Memory B cell (primary cell): ENCODE results near the gene SMIM5.

Experiments used
- ATAC-seq: fragments of 150-1000 bp; cut with Tn5 transposase; 2 replicates; pipeline ENCODE4 v1.10.0; 2021; ENCODE audit warnings: low read depth, mild to moderate bottlenecking, moderate library complexity
- DNase-seq, 2 donors: peaks; one replicate each; pipeline ENCODE4 v3.0.0; 2022; ENCODE audit warnings: low spot score in 2 of 2
- H3K27ac Mint-ChIP-seq: one replicate; pipeline ENCODE4 v1.8.0; 2022; ENCODE audit warnings: mild to moderate bottlenecking, moderate library complexity, mixed read lengths
- H3K27me3 Mint-ChIP-seq: one replicate; pipeline ENCODE4 v1.8.0; 2022; ENCODE audit warnings: mixed read lengths
- H3K36me3 Mint-ChIP-seq: one replicate; pipeline ENCODE4 v1.8.0; 2022; ENCODE audit warnings: mild to moderate bottlenecking, mixed read lengths
- H3K4me1 Mint-ChIP-seq: one replicate; pipeline ENCODE4 v1.8.0; 2022; ENCODE audit warnings: mixed read lengths
- H3K4me3 Mint-ChIP-seq: one replicate; pipeline ENCODE4 v1.8.0; 2022; ENCODE audit warnings: mild to moderate bottlenecking, moderate library complexity, mixed read lengths
- H3K9me3 Mint-ChIP-seq: one replicate; pipeline ENCODE4 v1.8.0; 2022; ENCODE audit warnings: mixed read lengths

Gene SMIM5

DNA sequence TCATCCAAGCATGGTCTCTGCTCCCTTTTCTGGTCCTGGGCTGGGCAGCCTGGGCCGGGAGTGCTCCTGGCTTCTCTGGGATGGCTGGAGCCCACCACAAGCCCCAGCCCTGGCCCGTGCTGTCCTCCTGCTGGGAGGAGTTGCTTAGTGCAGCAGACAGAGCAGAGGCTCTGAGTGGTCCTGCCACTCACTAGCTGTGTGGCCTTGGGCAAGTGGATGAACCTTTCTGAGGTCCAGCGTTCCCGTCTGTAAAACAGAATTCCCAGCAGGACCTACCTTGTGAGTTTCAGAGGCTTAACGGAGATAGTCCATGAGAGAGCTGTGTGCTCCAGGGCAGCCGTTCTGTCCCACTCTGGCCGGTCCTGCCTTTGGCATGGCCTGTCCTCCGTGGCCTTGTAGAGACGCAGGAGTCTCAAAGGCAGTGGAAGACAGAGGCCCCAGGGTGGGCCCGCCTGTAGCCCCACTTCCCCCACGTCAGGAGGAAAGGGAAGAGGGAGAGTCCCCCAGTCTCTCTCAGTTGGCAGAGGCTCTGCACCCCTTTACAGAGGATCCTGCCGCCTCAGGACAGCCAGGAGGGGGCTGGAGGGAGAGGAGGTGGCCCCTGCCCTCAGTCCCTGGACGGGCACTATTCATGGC lies 37.8 kb upstream of the SMIM5 start:
- peaks cover 7% of the 10 kb centered on the region for H3K4me1 Mint-ChIP-seq
- no peak overlapping the region for H3K4me3 Mint-ChIP-seq
- no peak overlapping the region for H3K27ac Mint-ChIP-seq
- DNase-seq: no peak
- no peak for ATAC-seq
- H3K27me3 Mint-ChIP-seq: no peaks in the 10 kb centered on the region
- H3K9me3 Mint-ChIP-seq: no peaks in the 10 kb centered on the region
- no peaks in the 10 kb centered on the region for H3K36me3 Mint-ChIP-seq

DNA sequence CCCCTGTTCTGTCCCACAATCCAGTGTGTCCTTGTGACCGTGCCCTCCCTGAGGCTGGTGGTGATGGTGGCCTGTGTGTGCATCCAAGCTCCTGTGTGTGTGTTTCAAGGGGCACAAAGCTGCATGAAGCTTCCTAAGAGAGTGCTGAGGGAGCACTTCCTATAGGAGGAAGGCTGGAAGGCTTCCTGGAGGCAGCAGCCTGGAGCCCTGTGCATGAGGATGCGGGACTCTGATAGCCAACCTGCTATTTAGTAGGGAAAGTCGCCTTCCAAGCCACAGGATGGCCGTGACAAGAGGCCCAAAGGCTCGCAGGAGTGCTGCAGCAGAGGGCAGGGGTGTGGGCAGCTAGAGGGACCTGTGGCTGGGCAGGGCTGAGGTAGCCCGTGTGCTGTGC lies 37.3 kb upstream of the SMIM5 start:
- Mint-ChIP-seq H3K9me3 (no peaks in the 10 kb centered on the region), H3K36me3 (no peaks in the 10 kb centered on the region), H3K4me3 (no peak overlapping the region), H3K4me1 (peaks cover 5% of the 10 kb centered on the region), H3K27ac (no peak overlapping the region), H3K27me3 (no peaks in the 10 kb centered on the region)
- ATAC-seq (no peak), DNase-seq (no peak)

DNA sequence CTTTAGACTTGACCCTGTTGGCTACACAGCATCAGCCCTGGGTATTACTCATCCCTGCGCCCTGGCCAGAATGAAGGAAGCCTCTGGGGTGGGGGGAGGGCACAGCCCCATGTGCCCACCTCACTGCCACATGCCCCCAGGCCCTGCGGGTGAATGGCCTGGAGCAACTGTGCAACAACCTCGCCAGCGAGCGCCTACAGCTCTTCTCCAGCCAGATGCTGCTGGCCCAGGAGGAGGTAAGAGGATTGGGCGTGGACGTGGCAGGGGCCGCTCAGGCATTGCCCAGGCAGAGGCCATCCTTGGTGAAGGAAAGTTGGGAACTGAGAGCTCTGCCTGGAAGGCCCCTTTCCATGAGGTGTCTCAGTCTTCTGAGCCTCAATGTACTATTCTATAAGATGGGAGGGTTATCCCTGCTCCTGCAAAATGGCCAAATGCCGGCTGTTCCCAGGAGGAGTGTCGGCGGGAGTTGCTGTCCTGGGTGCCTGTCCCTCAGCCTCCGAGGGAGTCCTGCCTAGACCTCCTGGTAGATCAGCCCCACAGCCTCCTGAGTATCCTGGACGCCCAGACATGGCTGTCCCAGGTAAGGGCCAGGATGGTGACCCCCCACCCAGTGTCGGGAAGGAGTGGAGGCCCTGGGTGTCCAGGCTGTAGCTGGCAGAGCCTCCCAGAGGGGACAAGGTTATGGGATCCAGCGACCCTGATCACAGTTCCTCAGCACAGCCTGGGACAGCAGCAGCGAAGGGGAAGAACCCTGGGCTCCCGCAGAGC lies 36.7 kb upstream of the SMIM5 start:
- Mint-ChIP-seq H3K9me3 (no peaks in the 10 kb centered on the region), H3K4me3 (no peak overlapping the region), H3K27me3 (no peaks in the 10 kb centered on the region), H3K4me1 (peaks cover 4% of the 10 kb centered on the region), H3K36me3 (no peaks in the 10 kb centered on the region), H3K27ac (no peak overlapping the region)
- DNase-seq (no peak), ATAC-seq (no peak)

DNA sequence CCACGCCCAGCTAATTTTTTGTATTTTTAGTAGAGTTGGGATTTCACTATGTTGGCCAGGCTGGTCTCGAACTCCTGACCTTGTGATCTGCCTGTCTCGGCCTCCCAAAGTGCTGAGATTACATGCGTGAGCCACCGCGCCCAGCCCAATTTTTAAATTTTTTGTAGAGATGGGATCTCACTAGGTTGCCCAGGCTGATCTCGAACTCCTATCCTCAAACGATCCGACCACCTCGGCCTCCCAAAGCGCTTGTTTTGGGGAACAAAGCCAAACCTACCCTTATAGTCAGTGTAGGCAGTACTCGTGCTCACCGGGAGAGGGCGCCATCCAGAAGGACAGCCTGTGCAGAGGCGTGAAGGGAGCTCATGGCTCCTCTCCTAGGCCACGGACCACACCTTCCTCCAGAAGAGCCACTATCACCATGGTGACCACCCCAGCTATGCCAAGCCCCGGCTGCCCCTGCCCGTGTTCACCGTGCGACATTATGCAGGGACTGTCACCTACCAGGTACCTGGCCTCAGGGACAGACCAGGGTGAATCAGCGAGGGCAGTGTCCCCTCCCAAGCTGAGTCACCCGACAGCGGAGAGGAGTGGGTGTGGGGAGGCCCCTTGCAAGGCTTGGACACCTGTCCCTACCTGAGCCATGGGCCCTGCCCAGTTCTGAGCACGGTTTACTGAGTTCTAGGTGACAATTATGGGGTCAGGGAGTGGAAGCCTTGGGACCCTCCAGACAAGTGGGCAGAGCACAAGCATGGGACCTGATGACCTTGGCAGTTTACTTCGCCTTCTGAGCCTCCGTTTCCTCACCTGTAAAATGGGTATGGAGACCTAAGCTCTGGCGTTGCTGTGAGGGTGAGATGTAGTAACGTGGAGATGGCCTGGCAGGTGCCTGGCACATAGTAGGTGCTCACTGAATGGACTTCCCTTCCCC lies 31.9 kb upstream of the SMIM5 start:
- ATAC-seq (peak; percentile 88), DNase-seq (peak; percentile 67 to 69)
- peaks cover 1% of the 10 kb centered on the region for H3K36me3 Mint-ChIP-seq

DNA sequence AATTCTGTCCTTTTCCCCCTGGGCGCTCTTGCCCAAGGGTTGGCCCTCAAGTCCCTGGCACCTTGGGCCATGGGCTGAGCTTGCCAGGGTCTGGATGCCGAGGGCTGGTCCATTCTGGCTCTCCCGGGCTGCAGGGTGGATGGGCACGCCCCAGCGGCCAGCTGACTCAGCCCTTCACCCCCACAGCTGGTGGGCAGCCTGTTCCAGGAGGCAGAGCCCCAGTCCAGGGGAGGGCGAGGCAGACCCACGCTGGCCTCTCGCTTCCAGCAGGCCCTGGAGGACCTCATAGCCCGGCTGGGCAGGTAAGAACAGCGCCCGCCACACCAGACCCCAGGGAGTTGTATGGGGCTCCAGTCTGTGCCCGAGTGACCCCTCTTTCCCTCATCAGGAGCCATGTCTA lies 30.6 kb upstream of the SMIM5 start:
- ATAC-seq (no peak), DNase-seq (no peak)
- peaks cover 3% of the 10 kb centered on the region for H3K36me3 Mint-ChIP-seq
- H3K27ac Mint-ChIP-seq: no peak overlapping the region
- peaks cover 7% of the 10 kb centered on the region for H3K4me1 Mint-ChIP-seq
- H3K27me3 Mint-ChIP-seq: peaks cover 2% of the 10 kb centered on the region
- H3K9me3 Mint-ChIP-seq: no peaks in the 10 kb centered on the region
- no peak overlapping the region for H3K4me3 Mint-ChIP-seq

More for the DNA sequence above, 31.9 kb upstream of the SMIM5 start:
- peaks cover 2% of the 10 kb centered on the region for H3K27me3 Mint-ChIP-seq
- no peak overlapping the region for H3K27ac Mint-ChIP-seq
- no peaks in the 10 kb centered on the region for H3K9me3 Mint-ChIP-seq
- H3K4me1 Mint-ChIP-seq: peaks cover 7% of the 10 kb centered on the region
- no peak overlapping the region for H3K4me3 Mint-ChIP-seq

DNA sequence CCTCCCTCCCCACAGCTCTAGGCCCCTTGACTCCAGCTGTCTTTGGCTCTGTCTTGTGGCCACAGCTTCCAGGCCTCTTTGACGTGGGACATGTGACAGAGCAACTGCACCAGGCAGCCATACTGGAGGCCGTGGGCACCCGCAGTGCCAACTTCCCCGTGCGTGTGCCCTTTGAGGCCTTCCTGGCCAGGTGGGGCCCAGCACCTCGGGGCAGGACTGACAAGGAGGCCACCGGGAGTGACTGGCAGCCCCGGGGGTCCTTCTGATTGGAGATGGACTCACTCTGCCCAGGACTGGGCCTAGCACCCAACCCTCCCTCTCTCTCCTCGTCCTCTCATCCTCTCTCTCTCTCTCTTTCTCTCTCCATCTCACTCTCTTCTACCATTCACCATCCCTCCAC lies 30.1 kb upstream of the SMIM5 start:
- peak overlapping the region; percentile 24 for H3K27ac Mint-ChIP-seq
- no peaks in the 10 kb centered on the region for H3K9me3 Mint-ChIP-seq
- peaks cover 2% of the 10 kb centered on the region for H3K27me3 Mint-ChIP-seq
- H3K4me1 Mint-ChIP-seq: peaks cover 7% of the 10 kb centered on the region
- no peak overlapping the region for H3K4me3 Mint-ChIP-seq
- ATAC-seq (no peak), DNase-seq (no peak)
- H3K36me3 Mint-ChIP-seq: peaks cover 3% of the 10 kb centered on the region

DNA sequence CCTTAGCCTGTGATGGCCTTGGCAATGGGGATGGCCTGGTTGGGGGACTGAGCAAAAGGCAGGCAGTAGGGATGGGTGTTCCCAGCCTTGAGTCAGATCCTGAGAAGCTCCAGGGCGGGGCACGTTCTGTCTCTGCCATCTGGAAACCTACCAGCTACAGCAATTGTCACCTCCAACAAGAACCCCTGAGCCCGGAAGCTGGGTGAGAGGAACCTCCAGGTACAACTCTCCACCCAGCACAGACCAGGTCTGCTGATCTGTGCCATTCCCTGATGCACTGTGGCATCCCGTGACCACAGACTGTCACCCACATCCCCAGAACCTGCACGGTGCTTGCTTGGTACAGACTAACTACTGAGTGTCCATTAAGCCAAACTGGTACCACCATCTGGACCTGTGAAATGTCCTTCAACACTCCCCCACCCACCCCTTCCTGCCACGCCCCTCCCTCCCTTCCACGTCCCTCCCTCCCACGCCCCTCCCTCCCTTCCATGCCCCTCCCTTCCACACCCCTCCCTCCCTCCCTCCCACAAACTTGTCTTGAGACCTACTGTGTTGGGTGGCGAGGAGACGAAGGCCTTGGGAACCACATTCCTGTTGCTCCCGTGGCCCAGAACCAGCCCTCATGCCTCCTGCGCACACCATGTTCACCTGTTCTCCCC lies 29.1 kb upstream of the SMIM5 start:
- DNase-seq (no peak), ATAC-seq (no peak)
- H3K36me3 Mint-ChIP-seq: peaks cover 3% of the 10 kb centered on the region
- no peaks in the 10 kb centered on the region for H3K9me3 Mint-ChIP-seq
- H3K4me3 Mint-ChIP-seq: no peak overlapping the region
- H3K27me3 Mint-ChIP-seq: peaks cover 2% of the 10 kb centered on the region
- H3K27ac Mint-ChIP-seq: no peak overlapping the region
- peaks cover 7% of the 10 kb centered on the region for H3K4me1 Mint-ChIP-seq

DNA sequence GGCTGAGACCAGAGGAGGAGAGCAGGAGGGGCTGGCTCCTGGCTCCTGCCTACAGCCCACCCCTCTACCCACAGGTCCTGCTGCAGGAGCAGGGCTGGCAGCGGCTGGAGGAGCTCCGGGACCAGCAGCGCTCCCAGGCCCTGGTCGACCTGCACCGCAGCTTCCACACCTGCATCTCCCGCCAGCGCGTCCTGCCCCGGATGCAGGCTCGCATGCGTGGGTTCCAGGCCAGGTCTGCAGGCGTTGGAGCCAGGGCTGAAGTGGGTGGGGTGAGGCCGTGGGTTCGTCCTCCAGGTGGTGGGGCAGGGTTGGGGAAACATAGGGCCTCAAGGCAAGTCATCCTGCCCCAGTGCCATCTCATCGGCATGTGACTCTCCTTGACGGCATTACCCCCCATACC lies 27.4 kb upstream of the SMIM5 start:
- Mint-ChIP-seq H3K4me1 (peaks cover 7% of the 10 kb centered on the region), H3K27me3 (peaks cover 2% of the 10 kb centered on the region), H3K9me3 (no peaks in the 10 kb centered on the region), H3K36me3 (peaks cover 3% of the 10 kb centered on the region), H3K4me3 (no peak overlapping the region), H3K27ac (no peak overlapping the region)
- DNase-seq: no peak
- ATAC-seq: no peak

DNA sequence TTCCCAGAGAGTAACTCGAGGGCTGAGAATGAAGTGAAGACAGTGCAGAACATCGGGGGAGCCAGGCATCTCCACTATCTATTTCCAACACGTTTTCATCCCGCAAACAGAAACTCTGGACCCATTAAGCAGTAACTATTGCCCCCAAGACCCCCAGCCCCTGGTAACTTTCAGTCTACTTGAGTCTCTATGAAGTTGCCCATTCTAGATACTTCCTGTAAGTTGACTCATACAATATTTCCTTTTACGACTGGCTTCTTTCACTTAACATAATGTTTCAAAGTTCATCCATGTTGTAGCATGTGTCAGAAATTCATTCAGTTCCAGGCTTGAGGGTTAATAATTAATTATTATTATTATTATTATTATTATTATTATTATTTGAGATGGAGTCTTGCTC lies 26.1 kb upstream of the SMIM5 start:
- ATAC-seq: no peak
- peaks cover 2% of the 10 kb centered on the region for H3K27me3 Mint-ChIP-seq
- H3K4me3 Mint-ChIP-seq: no peak overlapping the region
- no peaks in the 10 kb centered on the region for H3K9me3 Mint-ChIP-seq
- no peak for DNase-seq
- H3K27ac Mint-ChIP-seq: no peak overlapping the region
- H3K4me1 Mint-ChIP-seq: peaks cover 3% of the 10 kb centered on the region
- peaks cover 6% of the 10 kb centered on the region for H3K36me3 Mint-ChIP-seq

DNA sequence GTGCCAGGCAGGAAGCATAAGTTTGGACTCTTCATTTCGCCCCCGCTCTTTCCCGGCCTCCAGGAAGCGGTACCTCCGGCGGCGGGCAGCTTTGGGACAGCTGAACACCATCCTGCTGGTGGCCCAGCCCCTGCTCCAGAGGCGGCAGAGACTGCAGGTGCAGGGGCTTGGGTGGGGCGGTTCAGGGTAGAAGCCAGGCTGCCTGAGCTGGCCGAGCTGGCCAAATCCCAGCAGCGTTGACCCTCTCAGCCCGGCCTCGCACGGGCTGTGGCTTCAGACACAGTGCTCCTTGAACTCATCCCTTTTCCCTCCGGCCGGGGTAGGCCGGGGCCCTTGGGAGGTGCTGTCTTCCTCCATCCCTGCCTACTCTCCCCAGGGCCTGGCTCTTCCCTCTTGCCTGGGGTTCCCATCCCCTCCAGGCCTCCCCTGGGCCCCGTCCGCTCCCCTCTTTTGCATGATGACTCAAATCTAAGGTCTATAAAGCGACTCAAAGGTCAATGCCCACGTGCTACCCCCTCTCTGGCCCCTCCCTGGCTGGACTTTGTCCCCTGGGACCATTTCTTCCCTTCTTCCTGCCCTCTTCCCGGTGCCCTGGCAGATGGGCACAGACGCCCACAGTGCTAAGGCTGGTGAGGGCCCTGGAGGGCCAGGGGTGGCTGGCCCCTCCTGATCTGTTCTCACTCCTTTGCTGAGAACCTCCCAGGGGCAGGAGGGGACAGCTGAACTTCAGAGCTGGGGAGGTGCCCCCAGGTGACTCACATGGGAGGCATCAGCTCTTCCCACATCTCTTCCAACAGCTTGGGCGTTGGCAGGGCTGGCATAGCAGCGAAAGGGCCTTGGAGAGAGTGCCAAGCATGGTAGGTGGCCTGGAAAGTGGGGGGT lies 22.9 kb upstream of the SMIM5 start:
- no peak overlapping the region for H3K27ac Mint-ChIP-seq
- H3K4me3 Mint-ChIP-seq: no peak overlapping the region

DNA sequence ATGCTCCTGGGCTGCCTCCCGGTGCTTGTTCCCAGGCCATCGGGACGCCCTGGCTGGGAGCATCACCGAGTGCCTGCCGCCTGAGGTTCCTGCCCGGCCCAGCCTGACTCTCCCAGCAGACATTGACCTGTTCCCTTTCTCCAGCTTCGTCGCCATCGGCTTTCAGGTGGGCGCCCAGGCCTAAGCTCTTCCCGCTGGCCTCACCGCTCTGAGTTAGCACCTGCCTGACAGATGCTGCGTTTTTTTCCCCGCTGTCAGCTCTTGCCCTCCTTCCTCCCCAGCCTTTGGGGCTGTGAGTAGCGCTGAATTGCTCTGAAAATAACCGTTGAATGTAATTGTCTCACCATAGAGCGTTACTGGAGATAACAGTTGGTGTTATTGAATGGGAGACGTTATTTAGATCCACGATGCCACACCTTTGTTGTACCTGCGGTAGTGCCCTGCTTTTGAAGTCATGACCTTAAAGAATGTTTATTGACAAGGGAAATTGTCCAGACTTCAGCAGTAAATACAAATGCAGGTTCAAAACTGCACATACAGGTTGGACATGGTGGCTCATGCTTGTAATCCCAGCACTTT lies 21.3 kb upstream of the SMIM5 start:
- Mint-ChIP-seq H3K27me3 (no peaks in the 10 kb centered on the region), H3K4me1 (no peaks in the 10 kb centered on the region), H3K27ac (no peak overlapping the region), H3K4me3 (no peak overlapping the region), H3K36me3 (peaks cover 2% of the 10 kb centered on the region), H3K9me3 (no peaks in the 10 kb centered on the region)
- ATAC-seq (no peak), DNase-seq (no peak)

More for the DNA sequence above, 22.9 kb upstream of the SMIM5 start:
- no peaks in the 10 kb centered on the region for H3K9me3 Mint-ChIP-seq
- peaks cover 4% of the 10 kb centered on the region for H3K36me3 Mint-ChIP-seq
- H3K4me1 Mint-ChIP-seq: no peaks in the 10 kb centered on the region
- DNase-seq: no peak
- no peaks in the 10 kb centered on the region for H3K27me3 Mint-ChIP-seq
- no peak for ATAC-seq

DNA sequence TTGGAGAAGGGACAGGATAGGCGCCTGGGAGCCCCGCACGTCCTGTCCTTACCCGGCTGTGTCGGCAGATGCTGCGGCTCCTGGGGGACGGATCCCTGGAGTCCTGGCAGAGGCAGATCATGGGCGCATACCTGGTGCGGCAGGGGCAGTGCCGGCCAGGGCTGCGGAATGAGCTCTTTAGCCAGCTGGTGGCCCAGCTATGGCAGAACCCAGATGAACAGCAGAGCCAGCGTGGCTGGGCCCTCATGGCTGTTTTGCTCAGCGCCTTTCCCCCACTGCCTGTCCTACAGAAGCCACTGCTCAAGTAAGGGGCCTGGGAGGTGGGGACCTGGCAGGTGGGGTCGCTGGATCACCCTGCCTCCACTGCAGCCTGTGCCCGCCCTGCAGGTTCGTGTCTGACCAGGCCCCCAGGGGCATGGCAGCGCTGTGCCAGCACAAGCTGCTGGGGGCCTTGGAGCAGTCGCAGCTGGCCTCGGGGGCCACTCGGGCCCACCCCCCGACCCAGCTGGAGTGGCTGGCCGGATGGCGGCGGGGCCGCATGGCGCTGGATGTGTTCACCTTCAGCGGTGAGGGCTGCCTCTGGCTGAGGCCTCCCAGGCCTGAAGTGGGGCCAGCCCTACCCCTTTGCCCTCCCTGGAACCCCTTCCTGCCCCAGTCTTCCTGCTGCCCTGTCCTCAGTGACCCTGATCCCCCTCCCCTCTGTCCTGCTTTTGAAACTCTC lies 20.2 kb upstream of the SMIM5 start:
- ATAC-seq (no peak), DNase-seq (no peak)
- Mint-ChIP-seq H3K9me3 (no peaks in the 10 kb centered on the region), H3K27me3 (no peaks in the 10 kb centered on the region), H3K4me1 (no peaks in the 10 kb centered on the region), H3K27ac (no peak overlapping the region), H3K36me3 (peaks cover 2% of the 10 kb centered on the region), H3K4me3 (no peak overlapping the region)
